Keratinocyte (primary cell): Measurements from ENCODE around the gene MALT1. TPM values are rescaled to one million over a fixed set of nuclear protein-coding genes. Genes with fewer than 3 reads are reported as not detected.
"Not testable (repeated sequence)": the region's sequence is repeated elsewhere in the genome, so short reads cannot be mapped to it uniquely, and the experiment has no call there.

Source experiments
- DNase-seq: peaks from one replicate; pipeline ENCODE4 v3.0.0-alpha.2; 2011; ENCODE audit warnings: low read depth, missing footprints, low spot score
- FAIRE-seq: peaks from 2 replicates; lab custom pipeline; 2011; peaks lifted over from hg19 to GRCh38; lab: Jason Lieb, UNC
- H2AFZ ChIP-seq: 2 replicates; pipeline ENCODE4 v1.6.0; 2012; ENCODE audit warnings: low read length, control low read depth, inconsistent platforms; ENCODE audit not compliant: control insufficient read depth
- H3K27ac ChIP-seq: 2 replicates; pipeline ENCODE4 v1.5.1; 2011; ENCODE audit warnings: low read length; ENCODE audit not compliant: control insufficient read depth, insufficient read depth
- H3K27me3 ChIP-seq: 3 replicates; pipeline ENCODE4 v1.6.0; 2011; ENCODE audit warnings: low read length; ENCODE audit not compliant: control insufficient read depth, insufficient read depth; ENCODE audit errors: extremely low read depth
- H3K36me3 ChIP-seq, 2 experiments: 2 replicates in 1 of 2; 3 replicates in 1 of 2; pipeline ENCODE4 v1.5.1; 2011; ENCODE audit warnings: low read length in 2 of 2, mild to moderate bottlenecking in 1 of 2; ENCODE audit not compliant: control insufficient read depth in 2 of 2, insufficient read depth in 2 of 2; ENCODE audit errors: extremely low read depth in 1 of 2
- H3K4me1 ChIP-seq: 3 replicates; pipeline ENCODE4 v1.5.1; 2011; ENCODE audit warnings: low read length; ENCODE audit not compliant: control insufficient read depth, insufficient read depth; ENCODE audit errors: extremely low read depth
- H3K4me2 ChIP-seq: 3 replicates; pipeline ENCODE4 v1.6.0; 2011; ENCODE audit warnings: low read depth, low read length; ENCODE audit not compliant: control insufficient read depth, insufficient read depth; ENCODE audit errors: extremely low read depth
- H3K4me3 ChIP-seq, 3 experiments: fragments of 200-600 bp in 1 of 3; sonication (generic) in 1 of 3; 2 replicates in 2 of 3; 3 replicates in 1 of 3; pipeline ENCODE4 v1.5.1; 2011 to 2016; ENCODE audit warnings: low read length in 3 of 3, mild to moderate bottlenecking in 3 of 3, control low read depth in 2 of 3, inconsistent platforms in 1 of 3, low read depth in 1 of 3, mixed read lengths in 1 of 3, mixed run types in 1 of 3, moderate library complexity in 1 of 3; ENCODE audit not compliant: control insufficient read depth in 2 of 3, insufficient read depth in 2 of 3; ENCODE audit errors: extremely low read depth in 1 of 3
- H3K79me2 ChIP-seq: 2 replicates; pipeline ENCODE4 v1.6.0; 2012; ENCODE audit warnings: low read length; ENCODE audit not compliant: control insufficient read depth, insufficient read depth
- H3K9ac ChIP-seq: 3 replicates; pipeline ENCODE4 v1.6.0; 2011; ENCODE audit warnings: low read length; ENCODE audit not compliant: control insufficient read depth, insufficient read depth; ENCODE audit errors: extremely low read depth
- H3K9me1 ChIP-seq: 3 replicates; pipeline ENCODE4 v1.6.0; 2011; ENCODE audit warnings: low read length; ENCODE audit not compliant: control insufficient read depth, insufficient read depth; ENCODE audit errors: extremely low read depth
- H3K9me3 ChIP-seq: 2 replicates; pipeline ENCODE4 v1.5.1; 2012; ENCODE audit warnings: low read depth, low read length; ENCODE audit not compliant: control insufficient read depth
- H4K20me1 ChIP-seq: 3 replicates; pipeline ENCODE4 v1.6.0; 2011; ENCODE audit warnings: low read length; ENCODE audit not compliant: control insufficient read depth, insufficient read depth; ENCODE audit errors: extremely low read depth
- EZH2 ChIP-seq: IDR thresholded peaks from one replicate; pipeline ENCODE4 v1.6.1; 2012; ENCODE audit warnings: inconsistent platforms, mild to moderate bottlenecking, low read length, moderate library complexity
- dilution Hi-C: fragments of 300-500 bp; cut with MboI; formaldehyde crosslinking; loops from one replicate; pipeline ENCODE4 v1.7.0; 2020; ENCODE audit warnings: low sequenced_read_pairs; ENCODE audit not compliant: extremely low pct_ligation_motif_present
- polyA plus RNA-seq, 5 experiments: library from polyadenylated mRNA; depleted of rRNA in 3 of 5; stranded (reverse) in 3 of 5; stranded (forward) in 1 of 5; unstranded in 1 of 5; fragments of >200 nt; gene quantifications; 1 replicate in 1 of 5; 2 replicates in 3 of 5; 3 replicates in 1 of 5; pipeline versions ENCODE4 v1.2.1 to v1.2.3, GENCODE V29; 2011 to 2012; ENCODE audit warnings: missing spikeins in 2 of 5, low read depth in 1 of 5, low replicate concordance in 1 of 5
- TF ChIP-seq, protein P1 (sequence below), 3 experiments: IDR thresholded peaks in 1 of 3; conservative IDR thresholded peaks in 1 of 3; optimal IDR thresholded peaks in 1 of 3; 2 replicates in 2 of 3; 3 replicates in 1 of 3; pipeline versions ENCODE3 to v1.5.1; 2011; ENCODE audit warnings: low read length in 3 of 3, mild to moderate bottlenecking in 3 of 3, moderate library complexity in 2 of 3, control low read depth in 1 of 3, inconsistent platforms in 1 of 3; ENCODE audit not compliant: insufficient read depth in 2 of 3; ENCODE audit errors: extremely low read depth in 1 of 3

Gene MALT1
- polyA plus RNA-seq, 1 donor (not counting 4 experiments of a cell fraction or from before 2014, with no cell fraction given): 52.1 TPM

DNA sequence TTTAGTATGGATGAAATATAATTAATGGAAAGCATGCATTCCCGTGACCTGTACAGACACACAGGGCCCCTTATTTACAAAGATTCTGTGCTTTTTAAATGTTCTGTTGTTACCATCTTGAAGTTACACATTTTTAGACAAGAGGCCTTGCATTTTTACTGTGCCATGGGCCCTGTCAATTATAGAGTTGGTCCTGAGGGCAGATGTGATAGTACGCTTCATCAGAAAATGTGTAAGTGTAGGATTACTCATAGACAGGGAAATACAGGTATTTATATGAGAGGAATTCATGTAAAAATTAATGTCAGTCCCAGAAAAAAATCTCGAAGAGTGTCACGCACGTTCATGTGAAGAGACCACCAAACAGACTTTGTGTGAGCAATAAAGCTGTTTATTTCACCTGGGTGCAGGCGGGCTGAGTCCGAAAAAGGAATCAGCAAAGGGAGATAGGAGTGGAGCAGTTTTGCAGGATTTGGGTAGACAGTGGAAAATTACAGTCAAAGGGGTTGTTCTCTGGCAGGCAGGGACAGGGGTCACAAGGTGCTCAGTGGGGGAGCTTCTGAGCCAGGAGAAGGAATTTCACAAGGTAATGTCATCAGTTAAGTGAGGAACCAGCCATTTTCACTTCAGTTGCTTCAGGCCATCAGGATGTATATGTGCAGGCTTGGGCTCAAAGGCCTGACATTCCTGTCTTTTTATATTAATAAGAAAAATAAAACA is 30.2 kb upstream of the MALT1 start:
- H3K27me3 ChIP-seq: no peaks in the 10 kb centered on the region
- no peaks in the 10 kb centered on the region for H3K9me3 ChIP-seq
- peak overlapping the region; percentile 69 for H3K4me2 ChIP-seq
- TF ChIP-seq, protein P1, sequence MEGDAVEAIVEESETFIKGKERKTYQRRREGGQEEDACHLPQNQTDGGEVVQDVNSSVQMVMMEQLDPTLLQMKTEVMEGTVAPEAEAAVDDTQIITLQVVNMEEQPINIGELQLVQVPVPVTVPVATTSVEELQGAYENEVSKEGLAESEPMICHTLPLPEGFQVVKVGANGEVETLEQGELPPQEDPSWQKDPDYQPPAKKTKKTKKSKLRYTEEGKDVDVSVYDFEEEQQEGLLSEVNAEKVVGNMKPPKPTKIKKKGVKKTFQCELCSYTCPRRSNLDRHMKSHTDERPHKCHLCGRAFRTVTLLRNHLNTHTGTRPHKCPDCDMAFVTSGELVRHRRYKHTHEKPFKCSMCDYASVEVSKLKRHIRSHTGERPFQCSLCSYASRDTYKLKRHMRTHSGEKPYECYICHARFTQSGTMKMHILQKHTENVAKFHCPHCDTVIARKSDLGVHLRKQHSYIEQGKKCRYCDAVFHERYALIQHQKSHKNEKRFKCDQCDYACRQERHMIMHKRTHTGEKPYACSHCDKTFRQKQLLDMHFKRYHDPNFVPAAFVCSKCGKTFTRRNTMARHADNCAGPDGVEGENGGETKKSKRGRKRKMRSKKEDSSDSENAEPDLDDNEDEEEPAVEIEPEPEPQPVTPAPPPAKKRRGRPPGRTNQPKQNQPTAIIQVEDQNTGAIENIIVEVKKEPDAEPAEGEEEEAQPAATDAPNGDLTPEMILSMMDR (optimal IDR thresholded peaks at IDR 0.05 in 1 of 3, IDR thresholded peaks at IDR 0.05 in 1 of 3, conservative IDR thresholded peaks at IDR 0.05 in 1 of 3; ENCODE audit: extremely low read depth in 1 of 3, insufficient read depth in 2 of 3, low read length in 3 of 3): no peak
- TF ChIP-seq EZH2: no peak
- peaks cover 38% of the 10 kb centered on the region for H3K4me1 ChIP-seq
- H3K36me3 ChIP-seq: no peaks in the 10 kb centered on the region
- peak overlapping the region; percentile 74 for H3K27ac ChIP-seq
- no peak overlapping the region for H3K4me3 ChIP-seq
- dilution Hi-C loops: no loop called here
- no peak overlapping the region for H3K9ac ChIP-seq
- H3K9me1 ChIP-seq: no peaks in the 10 kb centered on the region
- no peak overlapping the region for H2AFZ ChIP-seq
- H4K20me1 ChIP-seq: no peaks in the 10 kb centered on the region
- no peaks in the 10 kb centered on the region for H3K79me2 ChIP-seq
- peak; percentile 32 for DNase-seq
- no peak for FAIRE-seq

DNA sequence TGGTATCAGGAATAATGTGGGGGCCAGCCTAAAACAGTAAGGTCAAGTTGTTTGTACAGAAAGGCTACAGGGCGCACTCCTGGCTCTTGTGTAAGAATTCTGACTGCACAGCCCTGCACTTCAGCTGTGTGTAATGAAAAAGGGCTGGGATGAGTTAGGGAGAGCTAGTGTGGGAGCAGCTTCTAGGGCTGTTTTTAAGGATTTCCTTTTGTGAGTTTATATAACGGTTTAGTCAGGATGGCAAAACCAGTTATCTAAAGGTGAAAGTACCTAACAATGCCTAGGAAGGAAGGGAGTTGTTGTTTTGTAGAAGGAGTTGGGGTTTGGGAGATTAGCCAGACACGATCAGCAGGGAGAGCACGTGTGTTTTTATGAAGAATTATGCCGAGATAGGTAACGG is 27.7 kb upstream of the MALT1 start:
- H3K27me3 ChIP-seq, H3K9me1 ChIP-seq, H3K4me3 ChIP-seq, dilution Hi-C loops, DNase-seq, H2AFZ ChIP-seq, H4K20me1 ChIP-seq, FAIRE-seq, H3K9ac ChIP-seq, H3K36me3 ChIP-seq, H3K4me2 ChIP-seq, H3K9me3 ChIP-seq, H3K27ac ChIP-seq, H3K79me2 ChIP-seq: not testable (repeated sequence)
- peaks cover 28% of the 10 kb centered on the region for H3K4me1 ChIP-seq

DNA sequence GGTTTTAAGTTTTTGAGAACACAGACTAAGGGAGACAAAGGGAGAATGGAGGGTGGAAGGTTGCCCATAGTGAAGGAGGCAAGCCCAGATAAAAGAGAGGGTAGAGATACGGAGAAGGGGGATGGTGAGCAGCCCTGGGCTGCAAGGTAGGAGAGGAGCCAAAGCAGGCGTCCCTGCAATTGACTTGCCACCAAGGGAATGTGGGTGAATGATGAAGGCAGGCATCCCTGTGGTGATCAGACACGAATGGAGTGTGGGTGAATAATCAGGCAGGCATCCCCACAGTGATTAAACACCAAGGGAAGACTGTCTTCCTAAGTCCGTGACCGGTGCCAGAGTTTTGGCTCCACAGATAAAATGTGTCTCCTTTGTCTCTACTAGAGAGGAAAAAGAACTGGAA is 25.9 kb upstream of the MALT1 start:
- Histone ChIP-seq H3K79me2 (no peaks in the 10 kb centered on the region), H3K27ac (no peak overlapping the region), H3K9me3 (no peaks in the 10 kb centered on the region), H3K36me3 (no peaks in the 10 kb centered on the region), H3K27me3 (no peaks in the 10 kb centered on the region), H4K20me1 (no peaks in the 10 kb centered on the region), H2AFZ (no peak overlapping the region), H3K4me3 (no peak overlapping the region), H3K9ac (no peak overlapping the region), H3K4me2 (no peak overlapping the region), H3K9me1 (no peaks in the 10 kb centered on the region), H3K4me1 (peaks cover 15% of the 10 kb centered on the region)
- dilution Hi-C loops: no loop called here
- TF ChIP-seq, protein P1 (optimal IDR thresholded peaks at IDR 0.05 in 1 of 3, IDR thresholded peaks at IDR 0.05 in 1 of 3, conservative IDR thresholded peaks at IDR 0.05 in 1 of 3; ENCODE audit: extremely low read depth in 1 of 3, insufficient read depth in 2 of 3, low read length in 3 of 3): no peak
- TF ChIP-seq EZH2: no peak
- FAIRE-seq (no peak), DNase-seq (no peak)
